Measurements from ENCODE around the gene ZFYVE21. TPM values are rescaled to one million over a fixed set of nuclear protein-coding genes. Genes with fewer than 3 reads are reported as not detected.

ZFYVE21 gene
- total RNA-seq, 6 donors from 2014 or later = 29.3 to 92.1 (median 65.5) TPM

GRCh38 chr14:103697206-103697602 lies 18.4 kb upstream of the ZFYVE21 start:
- ATAC-seq (ENCODE audit: low FRiP score in 2 of 2) (no peak), DNase-seq (no peak)
- H3K36me3 ChIP-seq = peaks cover 9 to 84% (median 65%) of the 10 kb centered on the region in 4 donors
- H3K4me1 ChIP-seq = peaks cover 16 to 54% (median 42%) of the 10 kb centered on the region in 4 donors
- H3K27me3 ChIP-seq = no peaks in the 10 kb centered on the region
- TF ChIP-seq EP300 (IDR thresholded peaks at IDR 0.05) = no peak
- TF ChIP-seq POLR2AphosphoS5 (IDR thresholded peaks at IDR 0.05) = no peak
- no peak for TF ChIP-seq POLR2A (IDR thresholded peaks at IDR 0.05)
- TF ChIP-seq, protein P1, sequence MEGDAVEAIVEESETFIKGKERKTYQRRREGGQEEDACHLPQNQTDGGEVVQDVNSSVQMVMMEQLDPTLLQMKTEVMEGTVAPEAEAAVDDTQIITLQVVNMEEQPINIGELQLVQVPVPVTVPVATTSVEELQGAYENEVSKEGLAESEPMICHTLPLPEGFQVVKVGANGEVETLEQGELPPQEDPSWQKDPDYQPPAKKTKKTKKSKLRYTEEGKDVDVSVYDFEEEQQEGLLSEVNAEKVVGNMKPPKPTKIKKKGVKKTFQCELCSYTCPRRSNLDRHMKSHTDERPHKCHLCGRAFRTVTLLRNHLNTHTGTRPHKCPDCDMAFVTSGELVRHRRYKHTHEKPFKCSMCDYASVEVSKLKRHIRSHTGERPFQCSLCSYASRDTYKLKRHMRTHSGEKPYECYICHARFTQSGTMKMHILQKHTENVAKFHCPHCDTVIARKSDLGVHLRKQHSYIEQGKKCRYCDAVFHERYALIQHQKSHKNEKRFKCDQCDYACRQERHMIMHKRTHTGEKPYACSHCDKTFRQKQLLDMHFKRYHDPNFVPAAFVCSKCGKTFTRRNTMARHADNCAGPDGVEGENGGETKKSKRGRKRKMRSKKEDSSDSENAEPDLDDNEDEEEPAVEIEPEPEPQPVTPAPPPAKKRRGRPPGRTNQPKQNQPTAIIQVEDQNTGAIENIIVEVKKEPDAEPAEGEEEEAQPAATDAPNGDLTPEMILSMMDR (IDR thresholded peaks at IDR 0.05) = no peak
- WGBS, 2 donors = 49 to 60% methylated on average over 2 to 3 of the region's 3 CpGs
- H3K27ac ChIP-seq = peak overlapping the region in 3 of 4 donors; percentile 1 to 66 (median 58)
- H3K9me3 ChIP-seq = no peaks in the 10 kb centered on the region
- H3K4me3 ChIP-seq = no peak overlapping the region

DNA sequence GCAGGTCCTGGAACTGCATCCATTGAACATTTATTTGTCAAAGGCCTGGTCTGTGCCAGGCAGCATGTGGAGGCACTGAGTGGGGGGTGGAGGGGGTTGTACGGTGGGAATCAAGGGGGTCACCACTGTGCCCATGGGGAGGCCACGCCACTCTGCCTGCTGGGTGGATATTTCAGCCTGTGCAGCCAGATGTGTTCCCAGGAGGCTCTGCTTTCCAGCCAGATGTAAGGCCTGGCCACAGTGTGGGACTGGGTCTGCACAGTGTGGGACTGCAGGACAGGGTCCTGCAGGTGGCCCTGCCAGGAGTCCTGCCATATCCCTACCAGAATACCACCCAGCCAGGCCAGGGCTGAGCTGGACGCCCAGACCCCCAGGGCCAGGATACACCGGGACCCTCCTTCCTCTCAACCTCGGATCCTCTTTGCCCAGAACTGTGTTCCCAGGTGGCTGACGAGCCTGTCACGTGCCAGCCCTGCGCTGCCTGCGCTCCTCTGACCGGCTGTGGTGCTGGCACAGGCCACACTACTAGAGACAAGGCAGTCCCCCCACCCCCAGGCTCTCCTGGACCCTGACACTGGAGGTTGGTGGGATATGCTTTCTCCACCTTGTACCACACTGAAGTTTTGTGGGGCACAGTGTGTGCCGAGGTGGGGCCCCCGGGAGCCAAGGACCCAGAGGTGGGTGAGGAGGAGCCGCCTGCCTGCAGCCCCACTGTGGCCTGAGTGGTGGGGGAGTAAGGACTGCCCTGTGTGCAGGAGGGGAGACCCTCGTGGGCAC lies 17.8 kb upstream of the ZFYVE21 start:
- no peaks in the 10 kb centered on the region for H3K27me3 ChIP-seq
- TF ChIP-seq EP300 (IDR thresholded peaks at IDR 0.05) (no peak), POLR2AphosphoS5 (IDR thresholded peaks at IDR 0.05) (no peak), POLR2A (IDR thresholded peaks at IDR 0.05) (no peak)
- TF ChIP-seq, protein P1 (IDR thresholded peaks at IDR 0.05) = no peak
- H3K4me1 ChIP-seq = peaks cover 16 to 53% (median 40%) of the 10 kb centered on the region in 4 donors
- WGBS, 2 donors = 82 to 85% methylated on average over 4 to 6 of the region's 14 CpGs
- no peak for DNase-seq
- peaks cover 10 to 84% (median 68%) of the 10 kb centered on the region in 4 donors for H3K36me3 ChIP-seq
- peak overlapping the region in 3 of 4 donors; percentile 1 to 66 (median 58) for H3K27ac ChIP-seq
- no peak overlapping the region for H3K4me3 ChIP-seq
- no peak for ATAC-seq (ENCODE audit: low FRiP score in 2 of 2)
- no peaks in the 10 kb centered on the region for H3K9me3 ChIP-seq

DNA sequence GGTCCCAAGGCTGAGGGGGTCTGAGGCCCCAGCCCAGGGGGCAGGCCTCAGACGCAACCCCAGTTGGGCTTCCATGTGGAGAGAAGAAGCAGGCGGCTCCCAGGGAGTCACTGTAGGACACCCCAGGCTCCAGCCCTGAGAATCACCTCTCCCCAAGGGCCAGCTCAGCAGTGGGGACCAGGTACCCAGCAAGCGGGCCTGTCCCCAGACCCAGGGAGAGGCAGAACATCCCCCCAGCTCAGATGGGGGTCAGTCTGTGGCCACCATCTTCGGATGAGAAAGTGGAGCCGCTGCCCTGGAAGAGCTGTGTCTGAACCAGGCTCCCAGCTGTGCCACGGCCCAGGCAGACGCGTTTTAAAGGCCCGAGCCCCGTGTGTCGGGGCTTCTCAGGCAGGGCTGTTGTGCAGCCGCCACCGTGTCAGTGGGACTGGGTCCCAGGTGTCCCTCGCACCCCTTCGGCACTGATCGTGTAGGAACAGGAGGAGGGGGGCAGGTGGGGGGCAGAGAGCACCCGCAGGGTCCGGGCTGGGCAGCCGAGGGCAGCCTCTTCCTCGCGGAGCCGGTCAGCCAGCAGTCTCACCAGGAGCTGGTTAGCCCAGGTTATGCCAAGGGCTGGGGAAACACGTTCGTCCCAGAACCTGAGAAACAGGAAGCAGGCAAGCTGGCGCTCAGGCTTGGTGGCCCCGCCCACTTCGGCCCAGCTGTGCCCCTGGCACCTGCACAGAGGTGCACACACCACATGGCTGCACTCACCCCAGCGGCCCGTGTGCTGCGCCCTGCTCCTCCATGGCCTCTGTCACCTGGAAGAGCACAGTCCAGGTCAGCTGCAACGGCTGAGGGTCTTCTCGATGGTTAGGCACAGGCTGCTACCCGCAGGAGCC lies 17.0 kb upstream of the ZFYVE21 start:
- ATAC-seq (ENCODE audit: low FRiP score in 2 of 2) (no peak), DNase-seq (peak; percentile 59 to 89)
- Histone ChIP-seq H3K27me3 (no peaks in the 10 kb centered on the region), H3K4me3 (no peak overlapping the region), H3K4me1 (peaks cover 16 to 50% (median 36%) of the 10 kb centered on the region in 4 donors), H3K27ac (peak overlapping the region in 3 of 4 donors; percentile 30 to 66 (median 58)), H3K36me3 (peaks cover 15 to 84% (median 67%) of the 10 kb centered on the region in 4 donors), H3K9me3 (no peaks in the 10 kb centered on the region)
- WGBS, 2 donors = 79 to 80% methylated on average over 3 to 30 of the region's 33 CpGs
- TF ChIP-seq POLR2AphosphoS5 (IDR thresholded peaks at IDR 0.05) = no peak
- TF ChIP-seq, protein P1 (IDR thresholded peaks at IDR 0.05) = no peak
- TF ChIP-seq EP300 (IDR thresholded peaks at IDR 0.05) = no peak
- no peak for TF ChIP-seq POLR2A (IDR thresholded peaks at IDR 0.05)

DNA sequence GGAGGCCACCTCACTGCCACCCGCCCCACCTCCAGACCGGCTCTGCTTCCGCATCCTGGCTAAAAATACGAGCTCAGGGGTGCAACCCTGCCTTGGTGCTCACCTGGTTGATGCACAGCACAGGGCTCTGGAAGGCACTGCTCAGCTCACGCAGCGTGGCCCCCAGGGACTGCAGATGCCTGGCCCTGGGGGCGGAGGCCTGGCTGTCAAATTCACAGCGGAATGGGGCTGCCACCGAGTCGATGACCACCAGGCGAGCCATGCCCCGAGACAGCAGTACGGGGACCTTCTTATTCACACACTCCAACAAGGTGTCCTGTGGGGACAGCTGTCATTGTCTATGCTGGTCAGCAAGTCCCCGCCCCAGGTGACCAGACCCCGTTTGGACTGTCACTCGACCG lies 16.3 kb upstream of the ZFYVE21 start:
- no peak overlapping the region for H3K27ac ChIP-seq
- no peaks in the 10 kb centered on the region for H3K27me3 ChIP-seq
- peaks cover 16 to 54% (median 35%) of the 10 kb centered on the region in 4 donors for H3K4me1 ChIP-seq
- H3K4me3 ChIP-seq = no peak overlapping the region
- DNase-seq (no peak), ATAC-seq (ENCODE audit: low FRiP score in 2 of 2) (no peak)
- no peak for TF ChIP-seq POLR2A (IDR thresholded peaks at IDR 0.05)
- no peak for TF ChIP-seq POLR2AphosphoS5 (IDR thresholded peaks at IDR 0.05)
- 95% methylated on average over 17 of the region's 17 CpGs; no CpG with 5 or more reads in 1 of the 2 donors for WGBS, 2 donors
- H3K9me3 ChIP-seq = no peaks in the 10 kb centered on the region
- peaks cover 11 to 84% (median 63%) of the 10 kb centered on the region in 4 donors for H3K36me3 ChIP-seq
